Measurements from ENCODE around the gene ABHD1.

DNA sequence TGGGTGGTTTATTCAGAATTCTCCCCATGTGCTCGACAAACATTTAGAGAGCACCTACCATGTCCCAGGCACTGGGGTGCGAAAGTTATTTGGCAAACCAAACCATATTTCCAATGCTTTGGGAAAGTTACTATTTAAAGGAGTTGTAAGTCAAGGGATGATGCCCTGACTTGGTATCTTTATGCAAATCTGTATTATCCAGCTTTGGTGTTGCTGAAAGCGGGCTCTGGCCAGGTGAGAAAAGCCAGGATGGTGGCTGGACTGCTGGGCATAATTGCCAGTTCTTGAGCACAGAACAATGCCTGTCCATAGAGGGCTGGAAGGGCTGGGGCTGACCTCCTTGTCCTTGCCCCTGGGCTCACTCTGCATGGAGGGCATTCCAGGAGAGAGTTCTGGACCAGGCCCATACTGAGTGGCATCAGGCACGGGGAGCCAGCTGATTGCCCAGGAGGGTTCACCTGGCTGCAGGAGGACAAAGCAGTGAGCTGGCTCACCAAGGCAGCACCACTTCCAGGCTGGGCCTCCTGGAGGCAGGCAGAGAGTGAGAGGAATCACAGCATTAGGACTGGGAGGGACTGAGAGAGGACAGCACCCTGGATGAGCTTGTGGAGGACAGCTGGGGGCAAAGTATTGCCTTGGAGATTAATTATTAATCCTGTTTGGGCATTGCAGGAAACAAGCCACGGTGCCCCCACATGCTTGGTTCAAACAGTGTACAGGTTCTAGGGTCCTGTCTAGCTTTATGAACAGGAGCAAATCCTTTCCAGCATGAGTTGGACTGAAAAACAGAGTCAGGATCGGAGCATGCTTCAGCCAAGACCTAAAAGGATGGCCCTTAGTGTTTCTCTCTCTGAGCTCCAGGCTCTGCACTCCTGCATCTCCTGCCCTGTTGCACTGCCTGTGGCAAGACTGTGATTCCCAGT is 29.9 kb upstream of the ABHD1 start:
- no peak for TF ChIP-seq TAF1 (IDR thresholded peaks at IDR 0.05; ENCODE audit: borderline replicate concordance, insufficient read depth, low read length)
- TF ChIP-seq POLR2AphosphoS5 (IDR thresholded peaks at IDR 0.05; ENCODE audit: low read depth, low read length), result no peak
- TF ChIP-seq, protein P1, sequence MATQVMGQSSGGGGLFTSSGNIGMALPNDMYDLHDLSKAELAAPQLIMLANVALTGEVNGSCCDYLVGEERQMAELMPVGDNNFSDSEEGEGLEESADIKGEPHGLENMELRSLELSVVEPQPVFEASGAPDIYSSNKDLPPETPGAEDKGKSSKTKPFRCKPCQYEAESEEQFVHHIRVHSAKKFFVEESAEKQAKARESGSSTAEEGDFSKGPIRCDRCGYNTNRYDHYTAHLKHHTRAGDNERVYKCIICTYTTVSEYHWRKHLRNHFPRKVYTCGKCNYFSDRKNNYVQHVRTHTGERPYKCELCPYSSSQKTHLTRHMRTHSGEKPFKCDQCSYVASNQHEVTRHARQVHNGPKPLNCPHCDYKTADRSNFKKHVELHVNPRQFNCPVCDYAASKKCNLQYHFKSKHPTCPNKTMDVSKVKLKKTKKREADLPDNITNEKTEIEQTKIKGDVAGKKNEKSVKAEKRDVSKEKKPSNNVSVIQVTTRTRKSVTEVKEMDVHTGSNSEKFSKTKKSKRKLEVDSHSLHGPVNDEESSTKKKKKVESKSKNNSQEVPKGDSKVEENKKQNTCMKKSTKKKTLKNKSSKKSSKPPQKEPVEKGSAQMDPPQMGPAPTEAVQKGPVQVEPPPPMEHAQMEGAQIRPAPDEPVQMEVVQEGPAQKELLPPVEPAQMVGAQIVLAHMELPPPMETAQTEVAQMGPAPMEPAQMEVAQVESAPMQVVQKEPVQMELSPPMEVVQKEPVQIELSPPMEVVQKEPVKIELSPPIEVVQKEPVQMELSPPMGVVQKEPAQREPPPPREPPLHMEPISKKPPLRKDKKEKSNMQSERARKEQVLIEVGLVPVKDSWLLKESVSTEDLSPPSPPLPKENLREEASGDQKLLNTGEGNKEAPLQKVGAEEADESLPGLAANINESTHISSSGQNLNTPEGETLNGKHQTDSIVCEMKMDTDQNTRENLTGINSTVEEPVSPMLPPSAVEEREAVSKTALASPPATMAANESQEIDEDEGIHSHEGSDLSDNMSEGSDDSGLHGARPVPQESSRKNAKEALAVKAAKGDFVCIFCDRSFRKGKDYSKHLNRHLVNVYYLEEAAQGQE (IDR thresholded peaks at IDR 0.05; ENCODE audit: insufficient read depth in 1 of 2, low read depth in 2 of 2, low read length in 2 of 2), result no peak
- no peak for TF ChIP-seq FOXP2 (optimal IDR thresholded peaks at IDR 0.05; ENCODE audit: borderline replicate concordance, extremely low read depth, extremely low read length, insufficient read depth)
- no peak for TF ChIP-seq SIN3A (IDR thresholded peaks at IDR 0.05; ENCODE audit: borderline replicate concordance, insufficient read depth, low read length)

Measured in PFSK-1 (cell line).